H9 (cell line): ENCODE results near the gene NDUFB2. TPM values are rescaled to one million over a fixed set of nuclear protein-coding genes. Genes with fewer than 3 reads are reported as not detected.
"Not testable (repeated sequence)": the region's sequence is repeated elsewhere in the genome, so short reads cannot be mapped to it uniquely, and the experiment has no call there.

Source experiments
- DNase-seq: peaks from one replicate; pipeline ENCODE4 v3.0.0-alpha.2; 2017
- H2AFZ ChIP-seq: one replicate; pipeline ENCODE4 v1.6.1; 2013; ENCODE audit warnings: mild to moderate bottlenecking, low read length, control low read depth, moderate library complexity
- H2AK5ac ChIP-seq: 2 replicates; pipeline ENCODE4 v1.6.1; 2013; ENCODE audit warnings: low read length, control low read depth, mixed read lengths; ENCODE audit not compliant: insufficient read length
- H2BK120ac ChIP-seq: one replicate; pipeline ENCODE4 v1.6.1; 2013; ENCODE audit warnings: low read depth, mild to moderate bottlenecking, low read length, control low read depth, inconsistent platforms; ENCODE audit not compliant: poor library complexity, severe bottlenecking
- H2BK12ac ChIP-seq: 2 replicates; pipeline ENCODE4 v1.6.1; 2013; ENCODE audit warnings: low read length, control low read depth, mixed read lengths, low read depth; ENCODE audit not compliant: insufficient read length
- H2BK15ac ChIP-seq: 2 replicates; pipeline ENCODE4 v1.6.1; 2013; ENCODE audit warnings: low read depth, low read length, control low read depth
- H2BK20ac ChIP-seq: one replicate; pipeline ENCODE4 v1.6.1; 2013; ENCODE audit warnings: low read depth, mild to moderate bottlenecking, low read length, control low read depth, inconsistent platforms; ENCODE audit not compliant: poor library complexity, severe bottlenecking
- H2BK5ac ChIP-seq: 2 replicates; pipeline ENCODE4 v1.6.1; 2013; ENCODE audit warnings: low read length, control low read depth, mixed read lengths; ENCODE audit not compliant: insufficient read length
- H3K14ac ChIP-seq: 2 replicates; pipeline ENCODE4 v1.6.1; 2013; ENCODE audit warnings: low read length, control low read depth; ENCODE audit not compliant: insufficient read depth
- H3K18ac ChIP-seq: 2 replicates; pipeline ENCODE4 v1.6.1; 2013; ENCODE audit warnings: low read depth, mild to moderate bottlenecking, mixed read lengths, low read length, control low read depth; ENCODE audit not compliant: insufficient read length
- H3K23ac ChIP-seq: 2 replicates; pipeline ENCODE4 v1.6.1; 2013; ENCODE audit warnings: low read length, control low read depth, mixed read lengths, low read depth; ENCODE audit not compliant: insufficient read length
- H3K23me2 ChIP-seq: 2 replicates; pipeline ENCODE4 v1.6.1; 2013; ENCODE audit warnings: low read depth, mild to moderate bottlenecking, mixed read lengths, low read length, control low read depth; ENCODE audit not compliant: insufficient read length, poor library complexity, severe bottlenecking
- H3K27ac ChIP-seq: 2 replicates; pipeline ENCODE4 v1.5.1; 2013; ENCODE audit warnings: low read length, control low read depth, mixed read lengths, low read depth; ENCODE audit not compliant: insufficient read length
- H3K27me3 ChIP-seq: 2 replicates; pipeline ENCODE4 v1.6.1; 2013; ENCODE audit warnings: low read length, control low read depth, inconsistent platforms; ENCODE audit not compliant: insufficient read depth
- H3K4ac ChIP-seq: 2 replicates; pipeline ENCODE4 v1.6.1; 2013; ENCODE audit warnings: low read depth, mild to moderate bottlenecking, control low read depth, inconsistent platforms, low read length, moderate library complexity
- H3K4me1 ChIP-seq: 2 replicates; pipeline ENCODE4 v1.6.1; 2013; ENCODE audit warnings: low read length, control low read depth, inconsistent platforms; ENCODE audit not compliant: insufficient read depth
- H3K4me2 ChIP-seq: 2 replicates; pipeline ENCODE4 v1.6.1; 2013; ENCODE audit warnings: low read length, control low read depth, mixed read lengths; ENCODE audit not compliant: insufficient read length, insufficient read depth
- H3K56ac ChIP-seq: 2 replicates; pipeline ENCODE4 v1.6.1; 2013; ENCODE audit warnings: low read depth, mild to moderate bottlenecking, mixed read lengths, low read length, control low read depth; ENCODE audit not compliant: insufficient read length
- H3K79me1 ChIP-seq: 2 replicates; pipeline ENCODE4 v1.6.1; 2013; ENCODE audit warnings: low read depth, mild to moderate bottlenecking, moderate library complexity, low read length, control low read depth, inconsistent platforms; ENCODE audit not compliant: insufficient read depth, poor library complexity, severe bottlenecking
- H3K79me2 ChIP-seq: 2 replicates; pipeline ENCODE4 v1.6.1; 2013; ENCODE audit warnings: low read length, control low read depth, inconsistent platforms; ENCODE audit not compliant: insufficient read depth
- H3K9ac ChIP-seq: 2 replicates; pipeline ENCODE4 v1.6.1; 2013; ENCODE audit warnings: low read length, control low read depth, mixed read lengths; ENCODE audit not compliant: insufficient read length; ENCODE audit errors: extremely low read depth
- H3K9me3 ChIP-seq: one replicate; pipeline ENCODE4 v1.6.1; 2013; ENCODE audit warnings: low read depth, low read length, inconsistent platforms; ENCODE audit not compliant: control insufficient read depth
- H3T11ph ChIP-seq: one replicate; pipeline ENCODE4 v1.6.1; 2013; ENCODE audit warnings: mild to moderate bottlenecking, low read length, control low read depth, inconsistent platforms
- H4K20me1 ChIP-seq: one replicate; pipeline ENCODE4 v1.6.1; 2013; ENCODE audit not compliant: control insufficient read depth, insufficient read length, insufficient read depth
- H4K5ac ChIP-seq: 2 replicates; pipeline ENCODE4 v1.6.1; 2013; ENCODE audit warnings: low read depth, mild to moderate bottlenecking, mixed read lengths, low read length, control low read depth; ENCODE audit not compliant: insufficient read length
- H4K8ac ChIP-seq: replicated peaks from 2 replicates; pipeline ENCODE4 v1.6.1; 2013; ENCODE audit warnings: low read length, control low read depth, mixed read lengths, low read depth; ENCODE audit not compliant: insufficient read length
- H4K91ac ChIP-seq: 2 replicates; pipeline ENCODE4 v1.6.1; 2013; ENCODE audit warnings: low read depth, mild to moderate bottlenecking, moderate library complexity, mixed read lengths, low read length, control low read depth; ENCODE audit not compliant: insufficient read length
- H3K27ac Mint-ChIP-seq, 3 experiments: 2 replicates in 2 of 3; 3 replicates in 1 of 3; pipeline ENCODE4 v1.8.0; 2020 to 2021; ENCODE audit warnings: mixed read lengths in 3 of 3, mild to moderate bottlenecking in 1 of 3, moderate library complexity in 1 of 3
- H3K27me3 Mint-ChIP-seq: 2 replicates; pipeline ENCODE4 v1.8.0; 2021; ENCODE audit warnings: low read depth, mild to moderate bottlenecking, moderate library complexity, mixed read lengths
- H3K36me3 Mint-ChIP-seq, 3 experiments: 2 replicates in 2 of 3; 3 replicates in 1 of 3; pipeline ENCODE4 v1.8.0; 2020 to 2021; ENCODE audit warnings: low read depth in 3 of 3, mixed read lengths in 3 of 3; ENCODE audit not compliant: insufficient read depth in 1 of 3
- H3K4me1 Mint-ChIP-seq, 2 experiments: 2 replicates each; pipeline ENCODE4 v1.8.0; 2020; ENCODE audit warnings: mixed read lengths in 2 of 2
- H3K4me3 Mint-ChIP-seq, 2 experiments: 2 replicates in 1 of 2; 3 replicates in 1 of 2; pipeline ENCODE4 v1.8.0; 2020 to 2021; ENCODE audit warnings: mild to moderate bottlenecking in 2 of 2, mixed read lengths in 2 of 2, moderate library complexity in 1 of 2
- H3K9me3 Mint-ChIP-seq, 2 experiments: 2 replicates in 1 of 2; 3 replicates in 1 of 2; pipeline ENCODE4 v1.8.0; 2020; ENCODE audit warnings: mild to moderate bottlenecking in 2 of 2, mixed read lengths in 2 of 2, moderate library complexity in 1 of 2
- CTCF ChIP-seq: fragments of 200-600 bp; sonication (generic); conservative IDR thresholded peaks from 3 replicates; pipeline ENCODE4 v1.8.0; 2021; ENCODE audit warnings: antibody characterized with exemption, mild to moderate bottlenecking
- WGBS: extraction: QIAGEN DNeasy Blood & Tissue Kit; methylation state at CpG from one replicate; pipeline ENCODE4 v1.1.7; 2013; ENCODE audit warnings: missing lambda C conversion rate, low lambda C conversion rate, mixed read lengths; ENCODE audit not compliant: insufficient read length; ENCODE audit errors: extremely low coverage; 5-methylcytosine and 5-hydroxymethylcytosine counted together
- total RNA-seq: library from RNA; stranded (reverse); gene quantifications from 2 replicates; pipeline ENCODE4 v1.2.1, GENCODE V29; 2021

The NDUFB2 gene
- total RNA-seq, 1 experiment from 2014 or later, result 177 TPM

GRCh38 chr7:140669352-140669751, 27.2 kb upstream of the NDUFB2 start:
- Mint-ChIP-seq H3K27me3 (peaks cover 8% of the 10 kb centered on the region), H3K9me3 (no peaks in the 10 kb centered on the region), H3K4me1 (peaks cover 13 to 18% of the 10 kb centered on the region in 2 experiments), H3K36me3 (no peaks in the 10 kb centered on the region; a peak in 1 of 7 replicates), H3K27ac (no peak overlapping the region), H3K4me3 (no peak overlapping the region)
- no peak for TF ChIP-seq CTCF
- Histone ChIP-seq H2AFZ (no peak overlapping the region), H3K4me1 (no peaks in the 10 kb centered on the region; the same call in 1 of the 2 replicates), H2BK15ac (no peak overlapping the region), H3K4me2 (no peak overlapping the region), H4K5ac (no peak overlapping the region), H3K27me3 (no peaks in the 10 kb centered on the region; the same call in 1 of the 2 replicates), H2AK5ac (no peak overlapping the region), H2BK20ac (no peak overlapping the region), H3K4ac (no peak overlapping the region), H3K23me2 (peaks cover 6% of the 10 kb centered on the region), H3T11ph (no peak overlapping the region), H3K79me1 (no peaks in the 10 kb centered on the region), H4K8ac (no peak overlapping the region), H3K56ac (no peak overlapping the region), H2BK5ac (no peak overlapping the region), H3K14ac (no peak overlapping the region), H3K27ac (no peak overlapping the region), H2BK12ac (no peak overlapping the region), H3K9me3 (no peaks in the 10 kb centered on the region), H4K20me1 (no peaks in the 10 kb centered on the region), H3K79me2 (no peaks in the 10 kb centered on the region), H3K23ac (no peak overlapping the region), H3K18ac (no peak overlapping the region), H2BK120ac (no peak overlapping the region), H3K9ac (no peak overlapping the region), H4K91ac (no peak overlapping the region)
- no peak for DNase-seq
- WGBS, result no CpG with 5 or more reads among the region's 3 CpGs

- H2BK15ac ChIP-seq, H3K18ac ChIP-seq, H3K9me3 ChIP-seq, H4K5ac ChIP-seq, H3K27me3 Mint-ChIP-seq, H3K56ac ChIP-seq, H3K36me3 Mint-ChIP-seq, H3K4me3 Mint-ChIP-seq, H3K23me2 ChIP-seq, H4K91ac ChIP-seq, H3K14ac ChIP-seq, H3K79me1 ChIP-seq, H3K27ac Mint-ChIP-seq, H2AFZ ChIP-seq, H3K4me1 ChIP-seq, H4K20me1 ChIP-seq, H4K8ac ChIP-seq, H2BK20ac ChIP-seq, H2BK5ac ChIP-seq, H3K79me2 ChIP-seq, H3K27me3 ChIP-seq, DNase-seq, H3T11ph ChIP-seq, H3K9me3 Mint-ChIP-seq, H2BK12ac ChIP-seq, H3K4me2 ChIP-seq, H3K4ac ChIP-seq, H3K27ac ChIP-seq, H2AK5ac ChIP-seq, H3K9ac ChIP-seq, H2BK120ac ChIP-seq, H3K23ac ChIP-seq: not testable (repeated sequence)
- WGBS, result no CpG with 5 or more reads among the region's 10 CpGs
- H3K4me1 Mint-ChIP-seq, result peaks cover 13 to 18% of the 10 kb centered on the region in 2 experiments
Measured at GRCh38 chr7:140669862-140670261, 26.6 kb upstream of the NDUFB2 start.
